Loucy (cell line): ENCODE results near the gene BAG1.

Experiments
- H2AFZ ChIP-seq: fragments of 200-600 bp; sonication (generic); 2 replicates; pipeline ENCODE4 v1.6.0; 2016; ENCODE audit warnings: antibody characterized with exemption, mild to moderate bottlenecking, low read length, moderate library complexity
- H3F3A ChIP-seq: fragments of 200-600 bp; 2 replicates; pipeline ENCODE4 v1.6.0; 2016; ENCODE audit warnings: antibody characterized with exemption, low read depth, mild to moderate bottlenecking
- H3K27me3 ChIP-seq: fragments of 200-600 bp; sonication (generic); 2 replicates; pipeline ENCODE4 v1.6.1; 2014; ENCODE audit warnings: low read length, mild to moderate bottlenecking; ENCODE audit not compliant: insufficient read depth, poor library complexity, severe bottlenecking
- H3K36me3 ChIP-seq: fragments of 200-600 bp; sonication (generic); 2 replicates; pipeline ENCODE4 v1.6.1; 2016; ENCODE audit warnings: low read length; ENCODE audit not compliant: insufficient read depth
- H3K4me1 ChIP-seq: fragments of 200-600 bp; sonication (generic); 2 replicates; pipeline ENCODE4 v1.5.1; 2014; ENCODE audit warnings: low read length, mild to moderate bottlenecking; ENCODE audit not compliant: insufficient read depth, poor library complexity, severe bottlenecking
- H3K4me2 ChIP-seq: fragments of 200-600 bp; sonication (generic); 2 replicates; pipeline ENCODE4 v1.6.0; 2014; ENCODE audit warnings: antibody characterized with exemption, low read length, low read depth, mild to moderate bottlenecking; ENCODE audit not compliant: poor library complexity, severe bottlenecking
- H3K4me3 ChIP-seq: fragments of 200-600 bp; sonication (generic); 2 replicates; pipeline ENCODE4 v1.5.1; 2014; ENCODE audit warnings: low read length, mild to moderate bottlenecking, mixed read lengths; ENCODE audit not compliant: poor library complexity, severe bottlenecking
- H3K79me2 ChIP-seq: fragments of 200-600 bp; sonication (generic); 2 replicates; pipeline ENCODE4 v1.6.1; 2014; ENCODE audit warnings: low read length; ENCODE audit not compliant: insufficient read depth
- H3K9ac ChIP-seq: fragments of 200-600 bp; sonication (generic); 2 replicates; pipeline ENCODE4 v1.6.0; 2014; ENCODE audit warnings: mild to moderate bottlenecking, low read depth, low read length, moderate library complexity; ENCODE audit not compliant: poor library complexity, severe bottlenecking
- H3K9me2 ChIP-seq: fragments of 200-600 bp; sonication (generic); replicated peaks from 2 replicates; pipeline ENCODE4 v1.6.1; 2016; ENCODE audit warnings: low read depth, low read length, mixed read lengths
- H3K9me3 ChIP-seq: fragments of 200-600 bp; sonication (generic); 2 replicates; pipeline ENCODE4 v1.6.1; 2014; ENCODE audit warnings: mild to moderate bottlenecking, antibody characterized with exemption, low read length, low read depth; ENCODE audit not compliant: insufficient read depth
- H4K20me1 ChIP-seq: fragments of 200-600 bp; sonication (generic); 2 replicates; pipeline ENCODE4 v1.6.0; 2014; ENCODE audit warnings: antibody characterized with exemption, low read length, mild to moderate bottlenecking; ENCODE audit not compliant: insufficient read depth, poor library complexity, severe bottlenecking
- CTCF ChIP-seq: fragments of 200-600 bp; sonication (generic); conservative IDR thresholded peaks from 2 replicates; pipeline ENCODE4 v1.5.1; 2014; ENCODE audit warnings: mild to moderate bottlenecking, antibody characterized with exemption, low read length
- EZH2phosphoT487 ChIP-seq: fragments of 200-600 bp; IDR thresholded peaks from 2 replicates; pipeline ENCODE4 v1.6.1; 2018; ENCODE audit warnings: antibody characterized with exemption, mild to moderate bottlenecking, moderate library complexity, borderline replicate concordance

The BAG1 gene

DNA sequence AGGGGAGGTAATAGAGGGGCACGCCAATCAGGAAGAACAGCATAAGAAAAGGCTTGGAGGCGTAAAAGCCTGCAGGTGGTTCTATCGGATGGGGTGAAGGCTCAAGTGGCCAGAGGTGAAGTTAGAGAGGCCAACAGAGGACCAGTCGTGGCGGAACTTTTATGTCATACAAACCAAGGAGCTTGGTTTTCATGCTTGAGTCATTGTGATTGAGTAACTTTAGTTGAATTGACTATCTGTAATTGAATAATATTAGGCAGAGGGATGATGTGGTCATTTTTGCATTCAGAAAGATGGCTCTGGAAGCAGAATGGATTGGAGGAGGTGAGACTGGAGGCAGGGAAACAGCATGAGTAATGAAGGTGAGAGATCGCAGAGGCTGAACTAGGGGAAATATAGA is 31.7 kb downstream of the BAG1 start:
- H2AFZ ChIP-seq = no peak overlapping the region
- TF ChIP-seq CTCF (no peak), EZH2phosphoT487 (no peak)

DNA sequence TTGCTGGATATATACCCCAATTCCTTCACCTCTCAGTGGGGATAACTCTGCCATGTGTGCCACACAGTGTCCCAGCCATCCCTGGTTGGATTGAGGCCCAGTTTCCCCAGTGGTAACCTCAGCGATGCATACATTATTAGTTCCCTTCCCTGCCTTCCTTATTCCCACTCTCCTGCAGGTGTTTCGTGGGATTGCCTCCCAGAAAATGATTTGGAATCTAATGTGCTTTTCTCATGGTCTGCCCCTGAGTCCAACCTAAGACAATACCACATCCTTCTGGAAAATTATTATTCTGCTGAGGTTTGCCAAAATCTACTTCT is 32.9 kb downstream of the BAG1 start:
- Histone ChIP-seq H3K9ac (no peak overlapping the region), H3K4me1 (no peaks in the 10 kb centered on the region)

More for the DNA sequence above, 31.7 kb downstream of the BAG1 start:
- H3K9me2 ChIP-seq = no peaks in the 10 kb centered on the region
- H3K4me1 ChIP-seq = no peaks in the 10 kb centered on the region
- no peak overlapping the region for H3K9ac ChIP-seq
- no peaks in the 10 kb centered on the region for H3F3A ChIP-seq
- H3K27me3 ChIP-seq = no peaks in the 10 kb centered on the region
- no peak overlapping the region for H3K4me2 ChIP-seq
- H3K79me2 ChIP-seq = no peaks in the 10 kb centered on the region
- H4K20me1 ChIP-seq = no peaks in the 10 kb centered on the region
- no peaks in the 10 kb centered on the region for H3K36me3 ChIP-seq
- no peak overlapping the region for H3K4me3 ChIP-seq
- no peaks in the 10 kb centered on the region for H3K9me3 ChIP-seq

GRCh38 chr9:33230756-33231622 is 33.5 kb downstream of the BAG1 start:
- H3K9me3 ChIP-seq = no peaks in the 10 kb centered on the region
- no peaks in the 10 kb centered on the region for H4K20me1 ChIP-seq
- H3F3A ChIP-seq = no peaks in the 10 kb centered on the region
- H3K79me2 ChIP-seq = no peaks in the 10 kb centered on the region
- no peak overlapping the region for H2AFZ ChIP-seq
- no peak overlapping the region for H3K4me3 ChIP-seq
- H3K4me2 ChIP-seq = no peak overlapping the region
- no peaks in the 10 kb centered on the region for H3K4me1 ChIP-seq
- no peaks in the 10 kb centered on the region for H3K27me3 ChIP-seq
- H3K36me3 ChIP-seq = no peaks in the 10 kb centered on the region
- TF ChIP-seq EZH2phosphoT487 (no peak), CTCF (no peak)
- no peak overlapping the region for H3K9ac ChIP-seq
- no peaks in the 10 kb centered on the region for H3K9me2 ChIP-seq

More for the DNA sequence above, 32.9 kb downstream of the BAG1 start:
- no peaks in the 10 kb centered on the region for H3K36me3 ChIP-seq
- no peaks in the 10 kb centered on the region for H4K20me1 ChIP-seq
- no peaks in the 10 kb centered on the region for H3K27me3 ChIP-seq
- H3K9me3 ChIP-seq = no peaks in the 10 kb centered on the region
- H2AFZ ChIP-seq = no peak overlapping the region
- TF ChIP-seq CTCF (no peak), EZH2phosphoT487 (no peak)
- H3K4me3 ChIP-seq = no peak overlapping the region
- H3F3A ChIP-seq = no peaks in the 10 kb centered on the region
- H3K79me2 ChIP-seq = no peaks in the 10 kb centered on the region
- no peak overlapping the region for H3K4me2 ChIP-seq
- no peaks in the 10 kb centered on the region for H3K9me2 ChIP-seq
